Gastroesophageal sphincter (tissue), 4 donors: ENCODE data around the gene TPRG1L. TPM values are rescaled to one million over a fixed set of nuclear protein-coding genes. Genes with fewer than 3 reads are reported as not detected.

Source experiments
- ATAC-seq: fragments of 150-250 bp; one replicate; pipeline ENCODE4 v1.9.1; 2016; ENCODE audit warnings: mild to moderate bottlenecking, moderate library complexity
- H3K27ac ChIP-seq, 4 donors: fragments of 200-600 bp; sonication (generic) in 3 of 4; 1 replicate in 3 of 4; 2 replicates in 1 of 4; pipeline ENCODE4 v1.5.1; 2016 to 2019
- H3K27me3 ChIP-seq: fragments of 200-600 bp; sonication (generic); one replicate; pipeline ENCODE4 v1.5.1; 2019
- H3K36me3 ChIP-seq, 2 donors: fragments of 200-600 bp; sonication (generic); one replicate each; pipeline ENCODE4 v1.5.1; 2019; ENCODE audit warnings: control low read depth in 1 of 2
- H3K4me1 ChIP-seq, 3 donors: fragments of 200-600 bp; sonication (generic); 1 replicate in 2 of 3; 2 replicates in 1 of 3; pipeline ENCODE4 v1.5.1; 2016 to 2019; ENCODE audit warnings: control low read depth in 2 of 3
- H3K4me3 ChIP-seq, 2 donors: fragments of 200-600 bp; sonication (generic); one replicate each; pipeline ENCODE4 v1.5.1; 2019; ENCODE audit warnings: mild to moderate bottlenecking in 1 of 2, moderate library complexity in 1 of 2
- H3K9me3 ChIP-seq, 3 donors: fragments of 200-600 bp; sonication (generic); one replicate each; pipeline ENCODE4 v1.5.1; 2017 to 2019; ENCODE audit warnings: control low read depth in 2 of 3
- EP300 ChIP-seq: sonication (generic); formaldehyde crosslinking; IDR thresholded peaks from one replicate; pipeline ENCODE4 v1.6.1; 2017; ENCODE audit warnings: antibody characterized with exemption, mild to moderate bottlenecking
- POLR2A ChIP-seq, 2 donors: fragments of 450-650 bp; IDR thresholded peaks; one replicate each; pipeline ENCODE4 v1.6.1; 2017; ENCODE audit warnings: antibody characterized with exemption in 2 of 2, mild to moderate bottlenecking in 2 of 2, moderate library complexity in 1 of 2
- POLR2AphosphoS5 ChIP-seq: sonication (generic); formaldehyde crosslinking; IDR thresholded peaks from one replicate; pipeline ENCODE4 v1.6.1; 2017; ENCODE audit warnings: antibody characterized with exemption
- WGBS, 2 donors: methylation state at CpG; one replicate each; pipeline ENCODE4 v1.1.5; 2018; ENCODE audit warnings: low coverage in 1 of 2; 5-methylcytosine and 5-hydroxymethylcytosine counted together
- total RNA-seq, 4 donors: library from RNA; depleted of rRNA; stranded (reverse); fragments of >200 nt; gene quantifications; one replicate each; pipeline ENCODE4 v1.1.0, GENCODE V29; 2016
- TF ChIP-seq, protein P1 (sequence below), 4 experiments: fragments of 200-600 bp in 2 of 4; fragments of 450-650 bp in 2 of 4; sonication (generic) in 1 of 4; IDR thresholded peaks; one replicate each; pipeline ENCODE4 v1.5.1; 2017 to 2019; ENCODE audit warnings: antibody characterized with exemption in 4 of 4, mild to moderate bottlenecking in 2 of 4, moderate library complexity in 2 of 4

Gene TPRG1L
- total RNA-seq, 4 donors from 2014 or later: 38.2 to 52.1 (median 46.6) TPM

DNA sequence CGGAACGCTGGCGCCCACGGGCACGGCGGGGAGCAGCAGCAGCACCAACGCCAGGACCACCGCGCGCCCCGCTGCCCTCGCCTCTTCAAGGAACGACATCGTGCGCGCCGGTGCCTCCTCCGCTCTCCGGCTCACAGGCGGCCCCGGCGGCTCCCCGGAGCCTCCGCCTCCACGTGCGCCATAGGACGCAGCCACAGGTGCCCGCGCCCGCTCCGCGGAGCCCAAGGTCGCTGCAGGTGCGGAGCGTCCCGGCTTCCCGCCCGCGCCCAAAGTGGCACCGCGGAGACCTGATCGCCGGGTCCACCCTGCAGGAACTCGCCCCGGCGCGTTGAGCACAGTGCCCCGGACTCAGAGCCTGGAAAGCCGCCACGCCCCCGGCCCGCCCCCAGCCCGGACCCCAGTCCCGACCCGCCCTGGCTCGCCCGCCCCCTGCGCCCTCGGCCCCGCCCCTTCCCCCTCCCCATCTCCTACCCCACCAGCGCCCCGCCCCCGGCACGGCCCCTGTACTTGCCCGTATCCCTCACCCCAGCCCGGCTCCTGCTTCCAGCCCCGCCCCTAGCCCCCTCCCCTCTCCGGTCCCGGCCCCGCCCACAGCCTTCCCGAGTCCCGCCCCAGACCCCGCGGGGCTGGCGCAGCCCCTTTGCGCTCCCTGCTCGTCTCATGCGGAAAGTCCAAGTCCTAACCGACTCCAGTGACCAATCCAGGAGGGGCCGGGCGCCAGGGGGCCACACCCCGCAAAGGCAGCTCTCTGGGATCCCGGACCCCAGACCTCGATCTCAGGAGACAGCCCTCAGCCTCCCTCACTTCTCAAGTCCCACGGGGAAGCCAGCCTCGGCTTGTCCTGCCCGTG, 13.4 kb upstream of the TPRG1L start, which contains the start of gene MEGF6:
MEGF6 (minus strand) TSS at position 339 of the 850 bp plus-strand sequence; CDS start at position 99, 240 bp downstream.
- ATAC-seq: peak; percentile 49
- whole genome bisulfite sequencing, 2 donors: no CpG with 5 or more reads among the region's 87 CpGs
- Histone ChIP-seq H3K27ac (no peak within 1 kb of the TSS), H3K4me1 (peaks cover 0 to 22% (median 19%) of the 10 kb centered on the region in 3 donors), H3K9me3 (no peaks in the 10 kb centered on the region), H3K27me3 (peaks cover 89% of the 10 kb centered on the region), H3K4me3 (peak within 1 kb of the TSS; percentile 18 to 50), H3K36me3 (no peaks in the 10 kb centered on the region)
- TF ChIP-seq POLR2A (IDR thresholded peaks at IDR 0.05) (no peak), EP300 (no peak), POLR2AphosphoS5 (no peak)
- TF ChIP-seq, protein P1, sequence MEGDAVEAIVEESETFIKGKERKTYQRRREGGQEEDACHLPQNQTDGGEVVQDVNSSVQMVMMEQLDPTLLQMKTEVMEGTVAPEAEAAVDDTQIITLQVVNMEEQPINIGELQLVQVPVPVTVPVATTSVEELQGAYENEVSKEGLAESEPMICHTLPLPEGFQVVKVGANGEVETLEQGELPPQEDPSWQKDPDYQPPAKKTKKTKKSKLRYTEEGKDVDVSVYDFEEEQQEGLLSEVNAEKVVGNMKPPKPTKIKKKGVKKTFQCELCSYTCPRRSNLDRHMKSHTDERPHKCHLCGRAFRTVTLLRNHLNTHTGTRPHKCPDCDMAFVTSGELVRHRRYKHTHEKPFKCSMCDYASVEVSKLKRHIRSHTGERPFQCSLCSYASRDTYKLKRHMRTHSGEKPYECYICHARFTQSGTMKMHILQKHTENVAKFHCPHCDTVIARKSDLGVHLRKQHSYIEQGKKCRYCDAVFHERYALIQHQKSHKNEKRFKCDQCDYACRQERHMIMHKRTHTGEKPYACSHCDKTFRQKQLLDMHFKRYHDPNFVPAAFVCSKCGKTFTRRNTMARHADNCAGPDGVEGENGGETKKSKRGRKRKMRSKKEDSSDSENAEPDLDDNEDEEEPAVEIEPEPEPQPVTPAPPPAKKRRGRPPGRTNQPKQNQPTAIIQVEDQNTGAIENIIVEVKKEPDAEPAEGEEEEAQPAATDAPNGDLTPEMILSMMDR (IDR thresholded peaks at IDR 0.05): no peak

DNA sequence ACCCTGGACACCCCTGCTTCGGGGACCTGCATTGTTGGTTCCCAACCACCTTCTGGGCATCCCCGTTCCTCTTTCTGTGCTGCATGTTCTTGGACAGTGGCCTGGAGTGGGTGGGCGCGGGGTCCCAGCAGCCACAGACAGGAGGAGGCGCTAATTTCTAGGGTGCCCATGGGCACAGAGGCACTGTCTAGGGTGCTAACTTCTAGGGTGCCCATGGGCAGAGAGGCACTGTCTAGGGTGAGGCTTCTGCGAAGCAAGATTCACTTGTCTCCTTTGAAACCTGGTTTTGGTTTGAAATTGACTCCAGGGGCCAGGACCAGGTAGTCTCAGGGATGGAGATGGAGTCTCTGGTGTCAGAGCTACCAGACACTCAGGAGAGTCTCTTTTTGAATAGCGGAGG, 12.7 kb upstream of the TPRG1L start:
- no CpG with 5 or more reads among the region's 7 CpGs for WGBS, 2 donors
- ATAC-seq: no peak
- no peaks in the 10 kb centered on the region for H3K9me3 ChIP-seq
- no peaks in the 10 kb centered on the region for H3K36me3 ChIP-seq
- H3K4me3 ChIP-seq: no peak overlapping the region
- no peak overlapping the region for H3K27ac ChIP-seq
- H3K4me1 ChIP-seq: peaks cover 0 to 22% (median 19%) of the 10 kb centered on the region in 3 donors
- peaks cover 82% of the 10 kb centered on the region for H3K27me3 ChIP-seq
- TF ChIP-seq POLR2AphosphoS5: no peak
- TF ChIP-seq, protein P1 (IDR thresholded peaks at IDR 0.05): no peak
- TF ChIP-seq EP300: no peak
- TF ChIP-seq POLR2A (IDR thresholded peaks at IDR 0.05): no peak

DNA sequence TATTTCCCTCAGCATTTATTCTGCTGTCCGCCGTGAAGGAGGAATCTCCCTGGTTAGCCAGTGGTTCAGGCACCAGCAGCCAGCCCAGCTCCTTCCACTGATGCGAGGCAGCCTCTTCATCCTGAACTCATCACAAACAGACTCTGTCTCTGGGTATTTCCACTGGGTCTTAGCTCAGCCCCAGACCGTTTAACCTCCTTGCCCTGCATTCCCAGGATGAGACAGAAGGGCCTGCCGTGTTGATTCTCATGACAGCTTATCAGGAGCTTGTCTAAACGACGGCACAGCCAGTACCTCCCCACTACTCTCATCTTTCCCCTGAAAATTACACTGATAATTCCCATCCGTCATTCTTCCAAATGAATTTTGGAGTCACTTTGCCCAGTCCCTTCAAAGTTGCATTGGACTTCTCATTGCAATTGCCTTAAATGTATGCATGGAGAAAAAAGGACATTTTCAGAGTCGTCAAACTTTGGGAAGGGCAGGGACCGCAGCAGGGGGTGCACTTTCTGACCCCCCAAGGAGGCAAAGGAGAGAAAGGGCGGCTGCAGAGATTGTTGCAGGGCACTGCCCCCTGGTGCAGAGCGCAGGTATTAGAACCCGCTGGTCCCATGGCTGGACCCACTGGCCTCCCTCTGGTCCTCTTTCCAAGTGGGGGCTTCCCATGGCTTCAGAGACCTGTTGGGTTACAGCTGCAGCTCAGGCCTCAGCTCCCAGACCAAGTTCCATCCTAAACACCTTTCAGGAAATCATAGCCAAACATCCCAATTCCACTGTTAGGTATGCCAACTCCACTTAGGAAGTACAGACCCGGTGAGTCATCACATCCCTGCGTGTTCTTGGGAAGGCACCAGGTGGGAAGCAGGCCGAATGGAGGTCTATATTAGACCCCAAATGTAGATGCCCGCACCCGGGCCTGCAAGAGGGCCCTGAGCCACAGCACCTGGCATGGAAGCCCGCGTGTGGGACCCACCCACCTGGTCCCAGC, 9.8 kb upstream of the TPRG1L start:
- Histone ChIP-seq H3K27me3 (peaks cover 59% of the 10 kb centered on the region), H3K4me3 (no peak overlapping the region), H3K4me1 (peaks cover 0 to 32% (median 19%) of the 10 kb centered on the region in 3 donors), H3K36me3 (no peaks in the 10 kb centered on the region), H3K27ac (no peak overlapping the region), H3K9me3 (no peaks in the 10 kb centered on the region)
- ATAC-seq: no peak
- 61 to 69% methylated on average over 3 to 8 of the region's 20 CpGs for WGBS, 2 donors
- TF ChIP-seq, protein P1 (IDR thresholded peaks at IDR 0.05): peak in 2 of 4 experiments; percentile 29 to 55
- TF ChIP-seq POLR2AphosphoS5 (no peak), POLR2A (IDR thresholded peaks at IDR 0.05) (no peak), EP300 (no peak)

DNA sequence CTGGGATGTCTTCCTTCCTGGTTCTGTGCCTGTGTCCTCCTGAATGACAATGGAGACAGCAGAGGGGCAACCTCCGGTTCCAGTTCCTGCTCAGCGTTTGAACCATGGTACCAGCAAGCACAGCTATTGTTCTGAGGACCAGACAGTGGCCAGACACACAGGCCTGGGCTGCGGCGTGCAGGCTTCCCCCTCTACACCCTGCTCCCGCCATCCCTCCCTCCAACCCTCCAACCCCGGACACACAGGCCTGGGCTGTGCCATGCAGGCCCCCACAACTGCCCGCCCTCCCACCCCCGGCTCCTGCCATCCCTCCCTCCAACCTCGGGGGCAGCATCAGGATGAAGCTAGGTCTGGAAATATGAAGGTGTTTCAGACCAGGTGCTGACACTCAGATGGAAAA, 8.0 kb upstream of the TPRG1L start:
- Histone ChIP-seq H3K4me3 (no peak overlapping the region), H3K27me3 (peaks cover 41% of the 10 kb centered on the region), H3K4me1 (peaks cover 0 to 23% (median 1%) of the 10 kb centered on the region in 3 donors), H3K27ac (no peak overlapping the region), H3K9me3 (no peaks in the 10 kb centered on the region), H3K36me3 (no peaks in the 10 kb centered on the region)
- no peak for TF ChIP-seq EP300
- no peak for TF ChIP-seq POLR2A (IDR thresholded peaks at IDR 0.05)
- TF ChIP-seq, protein P1 (IDR thresholded peaks at IDR 0.05): no peak
- TF ChIP-seq POLR2AphosphoS5: no peak
- no peak for ATAC-seq
- no CpG with 5 or more reads among the region's 9 CpGs for WGBS, 2 donors
